GM13976 (cell line): ENCODE measurements around the gene DPP6.

Experiments used
- DNase-seq: peaks from one replicate; pipeline ENCODE4 v3.0.0; 2012; ENCODE audit warnings: low spot score
- in situ Hi-C: fragments of 300-500 bp; cut with MboI; formaldehyde crosslinking; loops from one replicate; pipeline ENCODE4 v1.12.0; 2022; ENCODE audit warnings: low sequenced_read_pairs, mixed read lengths, inconsistent platforms; ENCODE audit not compliant: unreplicated experiment
- TF ChIP-seq, protein P1 (sequence below): IDR thresholded peaks from 2 replicates; pipeline ENCODE4 v1.5.1; 2012; ENCODE audit warnings: borderline replicate concordance, mild to moderate bottlenecking; ENCODE audit not compliant: insufficient read depth; ENCODE audit errors: extremely low read depth, missing control alignments, control extremely low read depth

DPP6 gene

DNA sequence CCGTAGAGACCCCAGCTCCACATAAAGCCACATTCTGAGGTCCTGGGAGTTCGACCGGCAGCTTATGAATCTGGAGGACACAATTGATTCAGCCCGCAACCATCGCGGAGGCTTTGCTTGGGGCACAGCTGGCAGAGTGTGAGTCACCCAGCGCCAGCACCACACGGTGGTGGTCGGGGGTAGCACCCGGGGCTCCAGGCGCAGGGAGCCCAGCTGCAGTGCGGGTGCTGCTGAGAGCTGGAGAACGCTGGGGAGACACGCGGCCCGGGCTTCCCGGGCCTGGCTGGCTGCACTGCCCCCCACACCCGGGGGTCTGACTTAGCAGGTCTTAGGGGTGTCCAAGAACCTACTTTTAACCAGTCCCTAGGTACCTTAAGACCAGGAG lies 862.8 kb downstream of the DPP6 start:
- no peak for DNase-seq
- TF ChIP-seq, protein P1, sequence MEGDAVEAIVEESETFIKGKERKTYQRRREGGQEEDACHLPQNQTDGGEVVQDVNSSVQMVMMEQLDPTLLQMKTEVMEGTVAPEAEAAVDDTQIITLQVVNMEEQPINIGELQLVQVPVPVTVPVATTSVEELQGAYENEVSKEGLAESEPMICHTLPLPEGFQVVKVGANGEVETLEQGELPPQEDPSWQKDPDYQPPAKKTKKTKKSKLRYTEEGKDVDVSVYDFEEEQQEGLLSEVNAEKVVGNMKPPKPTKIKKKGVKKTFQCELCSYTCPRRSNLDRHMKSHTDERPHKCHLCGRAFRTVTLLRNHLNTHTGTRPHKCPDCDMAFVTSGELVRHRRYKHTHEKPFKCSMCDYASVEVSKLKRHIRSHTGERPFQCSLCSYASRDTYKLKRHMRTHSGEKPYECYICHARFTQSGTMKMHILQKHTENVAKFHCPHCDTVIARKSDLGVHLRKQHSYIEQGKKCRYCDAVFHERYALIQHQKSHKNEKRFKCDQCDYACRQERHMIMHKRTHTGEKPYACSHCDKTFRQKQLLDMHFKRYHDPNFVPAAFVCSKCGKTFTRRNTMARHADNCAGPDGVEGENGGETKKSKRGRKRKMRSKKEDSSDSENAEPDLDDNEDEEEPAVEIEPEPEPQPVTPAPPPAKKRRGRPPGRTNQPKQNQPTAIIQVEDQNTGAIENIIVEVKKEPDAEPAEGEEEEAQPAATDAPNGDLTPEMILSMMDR = no peak
- in situ Hi-C loops = loop anchor here (25.0 kb wide), 1 partner anchor 622 kb away; the partner anchor contains the start of gene CNPY1

DNA sequence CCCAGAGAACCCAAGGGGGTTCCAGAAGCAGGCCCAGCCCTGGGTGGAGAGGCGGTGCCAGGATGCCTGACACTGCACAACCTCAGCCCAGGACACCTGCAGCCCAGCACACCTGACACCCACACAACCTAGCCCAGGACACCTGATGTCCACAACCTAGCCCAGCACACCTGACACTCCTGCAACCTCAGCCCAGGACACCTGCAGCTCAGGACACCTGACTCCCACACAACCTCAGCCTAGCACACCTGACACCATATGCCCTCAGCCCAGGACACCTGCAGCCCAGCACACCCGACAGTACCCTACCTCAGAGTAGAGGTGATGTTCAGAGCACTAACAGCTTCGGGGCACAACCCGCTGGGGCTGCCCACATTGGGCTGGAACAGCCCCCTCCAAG lies 863.4 kb downstream of the DPP6 start:
- in situ Hi-C loops = loop anchor here (25.0 kb wide), 1 partner anchor 622 kb away; the partner anchor contains the start of gene CNPY1
- DNase-seq = no peak
- TF ChIP-seq, protein P1 = no peak

DNA sequence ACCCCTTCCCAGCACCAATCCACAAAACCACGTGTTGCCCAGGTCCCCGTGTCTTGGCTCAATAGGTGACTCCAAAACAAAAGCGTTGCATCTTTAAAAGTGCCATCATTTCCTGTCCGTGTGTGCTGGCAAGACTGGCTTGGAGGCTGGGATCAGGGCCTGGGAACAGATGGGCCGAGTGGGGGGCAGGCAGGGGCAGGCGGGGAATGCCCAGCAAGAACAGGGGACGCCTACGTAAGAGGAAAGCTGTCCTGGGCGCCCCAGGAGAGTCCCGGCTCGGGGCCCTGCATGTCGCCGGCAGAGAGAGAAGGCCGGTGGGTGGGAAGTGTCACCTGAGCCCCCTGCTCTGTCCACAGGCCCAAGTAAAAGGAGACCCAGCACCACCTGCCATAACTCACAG lies 864.2 kb downstream of the DPP6 start:
- TF ChIP-seq, protein P1 = no peak
- in situ Hi-C loops = loop anchor here (25.0 kb wide), 1 partner anchor 621 kb away; the partner anchor contains the start of gene CNPY1
- no peak for DNase-seq

DNA sequence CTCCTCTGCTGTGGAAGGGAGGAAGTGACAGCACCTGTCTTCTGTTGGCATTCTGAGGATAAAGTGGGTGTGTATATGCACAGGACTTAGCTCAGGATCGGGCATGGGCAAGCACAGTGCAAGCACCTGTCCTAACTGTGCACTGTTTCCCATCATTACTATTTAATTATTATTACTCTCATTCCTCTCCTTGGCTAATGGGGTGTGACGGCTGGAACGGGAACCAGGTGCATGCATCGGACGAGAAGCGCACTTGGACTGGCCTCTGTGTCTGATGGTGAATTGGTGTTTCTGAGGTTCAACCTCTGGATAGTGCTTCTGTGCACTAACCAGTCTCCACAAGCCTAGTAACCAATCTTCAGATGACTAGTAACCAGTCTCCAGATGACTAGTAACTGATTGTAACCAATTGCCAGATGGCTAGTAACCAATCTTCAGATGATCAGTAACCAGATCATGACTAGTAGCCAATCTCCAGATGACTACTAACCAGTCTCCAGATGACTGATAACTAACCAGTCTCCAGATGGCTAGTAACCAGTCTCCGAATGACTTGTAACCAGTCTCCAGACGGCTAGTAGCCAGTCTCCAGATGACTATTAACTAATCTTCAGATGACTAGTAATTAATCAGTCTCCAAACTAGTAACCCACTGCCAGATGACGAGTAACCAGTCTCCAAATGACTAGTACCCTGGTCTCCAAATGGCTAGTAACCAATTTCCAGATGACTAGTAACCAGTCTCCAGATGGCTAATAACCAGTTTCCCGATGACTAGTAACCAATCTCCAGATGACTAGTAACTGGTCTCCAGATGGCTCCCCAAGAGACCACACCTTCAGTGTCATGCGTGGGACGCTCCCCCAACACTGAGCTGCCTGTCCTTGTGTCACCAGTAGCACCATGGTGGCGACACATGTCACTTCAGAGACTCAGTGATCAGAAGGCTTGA lies 864.9 kb downstream of the DPP6 start:
- TF ChIP-seq, protein P1 = no peak
- in situ Hi-C loops = loop anchor here (25.0 kb wide), 1 partner anchor 620 kb away; the partner anchor contains the start of gene CNPY1
- no peak for DNase-seq

DNA sequence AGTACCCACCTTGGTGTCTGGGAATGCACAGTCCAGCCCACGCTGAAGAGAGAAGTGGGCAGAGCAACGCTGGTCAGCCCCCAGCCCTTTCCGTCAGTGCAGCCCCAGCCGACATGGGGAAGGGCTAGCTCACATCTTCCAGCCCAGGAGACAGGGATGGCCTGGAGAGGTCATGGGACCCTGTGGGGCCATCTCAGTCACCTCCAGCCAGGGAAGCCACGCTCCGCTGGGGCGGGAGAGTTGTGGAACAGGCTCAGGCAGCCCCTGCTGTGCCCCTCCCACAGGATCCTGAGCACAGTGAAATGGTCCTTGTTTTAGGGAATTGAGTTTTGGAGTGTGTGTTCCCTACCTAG lies 865.6 kb downstream of the DPP6 start:
- no peak for DNase-seq
- in situ Hi-C loops = loop anchor here (25.0 kb wide), 1 partner anchor 620 kb away; the partner anchor contains the start of gene CNPY1
- TF ChIP-seq, protein P1 = no peak

DNA sequence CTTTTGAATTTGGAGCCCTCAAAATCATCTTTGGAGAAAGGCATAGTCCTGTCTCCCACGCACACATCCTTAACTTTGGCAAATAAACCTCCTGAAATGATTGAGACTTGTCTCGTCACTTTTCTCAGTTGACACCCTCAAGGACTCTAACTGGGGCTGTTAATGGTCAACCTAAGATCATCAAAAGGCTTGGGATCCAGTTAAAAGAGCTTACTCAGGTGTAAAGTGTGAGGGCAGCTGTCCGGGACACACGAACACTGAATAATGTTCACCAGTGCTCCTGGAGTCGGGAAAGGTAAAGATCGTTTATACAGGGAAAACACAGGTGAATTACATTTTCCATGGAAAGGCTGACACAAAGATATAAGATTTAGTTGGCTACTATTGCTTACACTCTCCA lies 866.1 kb downstream of the DPP6 start:
- in situ Hi-C loops = loop anchor here (25.0 kb wide), 1 partner anchor 619 kb away; the partner anchor contains the start of gene CNPY1
- TF ChIP-seq, protein P1 = no peak
- DNase-seq = no peak
